A549 treated with CORT108297 at 1 μM for 4 hours (cell line): ENCODE data around the gene JPH2. TPM values are rescaled to one million over a fixed set of nuclear protein-coding genes. Genes with fewer than 3 reads are reported as not detected.

Experiments used
- total RNA-seq: library from RNA; stranded (reverse); fragments of 200-300 nt; extraction: Qiagen RNA extraction; gene quantifications from 5 replicates; pipeline ENCODE4 v1.2.3, GENCODE V29; 2022

The JPH2 gene
- 1.1 to 1.8 TPM (median 1.5 TPM) in 5 replicates for total RNA-seq

GRCh38 chr20:44187054-44187771 lies at the start of gene JPH2:
Gene JPH2, minus strand, starts transcription at chr20:44187188. Its CDS starts 483 bp downstream, at chr20:44186705.

GRCh38 chr20:44210406-44211176 lies 23.6 kb upstream of the JPH2 start, which contains the start of gene OSER1:
Gene OSER1, minus strand, starts transcription at chr20:44210771. Its CDS starts 3,814 bp downstream, at chr20:44206957.

Other genes with a start within 250 kb of the JPH2 start
- 46.4 to 57.3 TPM (median 50.7 TPM) in 5 replicates for gene OSER1, start 23.6 kb upstream of the JPH2 start, total RNA-seq
- gene GDAP1L1, start 60.1 kb upstream of the JPH2 start, total RNA-seq, result 0.05 to 0.08 TPM in 2 of 5 replicates, not detected in the others
- gene FITM2, start 124.0 kb upstream of the JPH2 start, total RNA-seq, result 7.2 to 8.9 TPM (median 7.9 TPM) in 5 replicates
- 0.20 to 0.62 TPM (median 0.25 TPM) in 4 of 5 replicates, not detected in the other for gene R3HDML, start 149.9 kb upstream of the JPH2 start, total RNA-seq
- 11.9 to 17.0 TPM (median 15.4 TPM) in 5 replicates for gene HNF4A, start 168.5 kb upstream of the JPH2 start, total RNA-seq